Measurements from ENCODE around the gene GDAP1L1. TPM values are rescaled to one million over a fixed set of nuclear protein-coding genes. Genes with fewer than 3 reads are reported as not detected.

GDAP1L1 gene
- total RNA-seq, 1 donor = 0.18 TPM

GRCh38 chr20:44251284-44251683 is 4.2 kb downstream of the GDAP1L1 start:
- no peak overlapping the region for H3K4me3 ChIP-seq (ENCODE audit: low read depth, low read length)
- DNase-seq (ENCODE audit: low read depth) = no peak
- TF ChIP-seq CTCF (IDR thresholded peaks at IDR 0.05; ENCODE audit: insufficient read depth, low read length) = no peak

- DNase-seq (ENCODE audit: low read depth) = no peak
- TF ChIP-seq CTCF (IDR thresholded peaks at IDR 0.05; ENCODE audit: insufficient read depth, low read length) = peak; percentile 7
- no peak overlapping the region for H3K4me3 ChIP-seq (ENCODE audit: low read depth, low read length)
Measured at GRCh38 chr20:44253528-44253927, 6.4 kb downstream of the GDAP1L1 start.

GRCh38 chr20:44254073-44254472 is 7.0 kb downstream of the GDAP1L1 start:
- no peak for DNase-seq (ENCODE audit: low read depth)
- no peak overlapping the region for H3K4me3 ChIP-seq (ENCODE audit: low read depth, low read length)
- no peak for TF ChIP-seq CTCF (IDR thresholded peaks at IDR 0.05; ENCODE audit: insufficient read depth, low read length)

- no peak for TF ChIP-seq CTCF (IDR thresholded peaks at IDR 0.05; ENCODE audit: insufficient read depth, low read length)
- no peak for DNase-seq (ENCODE audit: low read depth)
- H3K4me3 ChIP-seq (ENCODE audit: low read depth, low read length) = no peak overlapping the region
Measured at GRCh38 chr20:44255942-44256341, 8.8 kb downstream of the GDAP1L1 start.

GRCh38 chr20:44256961-44257360 is 9.9 kb downstream of the GDAP1L1 start:
- no peak for TF ChIP-seq CTCF (IDR thresholded peaks at IDR 0.05; ENCODE audit: insufficient read depth, low read length)
- H3K4me3 ChIP-seq (ENCODE audit: low read depth, low read length) = no peak overlapping the region
- DNase-seq (ENCODE audit: low read depth) = no peak

- no peak overlapping the region for H3K4me3 ChIP-seq (ENCODE audit: low read depth, low read length)
- no peak for TF ChIP-seq CTCF (IDR thresholded peaks at IDR 0.05; ENCODE audit: insufficient read depth, low read length)
- no peak for DNase-seq (ENCODE audit: low read depth)
Measured at GRCh38 chr20:44258226-44258890, 11.2 kb downstream of the GDAP1L1 start.

GRCh38 chr20:44264287-44264686 is 17.2 kb downstream of the GDAP1L1 start:
- H3K4me3 ChIP-seq (ENCODE audit: low read depth, low read length) = no peak overlapping the region
- DNase-seq (ENCODE audit: low read depth) = no peak
- TF ChIP-seq CTCF (IDR thresholded peaks at IDR 0.05; ENCODE audit: insufficient read depth, low read length) = no peak
